SHP77 (cell line): ENCODE measurements around the gene MAMSTR.

Source experiments
- DNase-seq, 2 experiments: peaks; one replicate each; lab custom pipeline; 2025; lab: John Stamatoyannopoulos, UW

Gene MAMSTR

DNA sequence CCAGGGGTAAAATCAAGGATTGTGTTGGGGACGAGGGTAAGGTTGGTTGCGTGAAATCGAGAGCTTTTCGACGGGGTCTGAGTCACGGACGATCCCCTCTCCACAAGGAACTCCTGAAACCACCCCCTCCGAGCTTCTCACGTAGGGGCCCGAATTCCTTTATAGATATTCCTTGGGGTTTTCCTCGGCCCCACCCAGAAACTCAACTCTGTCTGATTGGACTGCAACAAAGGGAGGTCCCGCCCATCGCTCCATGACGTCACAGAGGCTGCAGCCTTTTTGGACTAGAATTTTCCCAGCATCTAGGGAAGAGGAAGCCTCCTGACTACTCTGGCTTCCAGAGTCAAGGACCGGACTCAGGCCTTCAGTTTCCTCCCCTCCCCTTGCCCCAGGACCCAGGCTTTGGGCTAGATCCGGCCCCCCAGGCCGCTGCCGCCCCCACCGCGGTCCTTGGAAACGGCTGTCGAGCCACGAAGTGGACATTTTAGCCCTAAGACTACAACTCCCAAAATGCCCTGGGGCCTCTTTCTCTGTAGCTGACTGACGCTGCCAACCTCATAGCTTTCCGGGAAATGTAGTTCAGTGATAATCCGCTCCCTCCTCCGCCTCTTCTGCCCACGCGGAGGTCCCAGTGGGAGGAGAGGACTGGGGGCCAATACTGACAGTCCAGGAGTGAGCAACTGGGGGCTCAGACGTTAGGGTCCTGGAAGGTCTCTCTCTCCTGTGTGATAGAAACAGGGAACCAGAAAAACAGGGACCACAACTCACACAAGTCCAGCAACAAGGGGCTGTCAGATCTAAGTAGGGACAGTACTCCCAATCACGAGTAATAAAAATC, 27.4 kb upstream of the MAMSTR start, which contains the start of gene IZUMO1:
IZUMO1 (minus strand) TSS at position 172 of the 838 bp plus-strand sequence. CDS start 1,050 bp downstream, outside the sequence.
- DNase-seq, result no peak

DNA sequence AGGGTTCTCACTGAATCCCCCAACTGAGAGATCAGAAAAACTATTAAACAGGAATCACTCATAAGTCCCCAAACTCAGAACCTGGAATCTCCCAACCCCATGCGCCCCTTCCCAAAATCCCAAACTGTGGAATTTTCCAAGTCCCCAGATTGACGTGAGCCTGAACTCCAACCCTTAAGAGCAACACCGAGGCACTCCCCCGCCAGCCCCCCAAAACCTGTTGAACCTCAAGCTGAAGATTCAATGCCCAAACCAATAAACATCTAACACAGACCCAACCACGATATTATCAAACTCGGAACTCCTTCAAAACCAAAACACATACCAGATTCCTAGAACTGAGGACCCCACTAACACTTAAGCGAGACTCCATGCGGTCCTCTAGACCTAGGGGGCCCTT, 26.6 kb upstream of the MAMSTR start:
- no peak for DNase-seq

DNA sequence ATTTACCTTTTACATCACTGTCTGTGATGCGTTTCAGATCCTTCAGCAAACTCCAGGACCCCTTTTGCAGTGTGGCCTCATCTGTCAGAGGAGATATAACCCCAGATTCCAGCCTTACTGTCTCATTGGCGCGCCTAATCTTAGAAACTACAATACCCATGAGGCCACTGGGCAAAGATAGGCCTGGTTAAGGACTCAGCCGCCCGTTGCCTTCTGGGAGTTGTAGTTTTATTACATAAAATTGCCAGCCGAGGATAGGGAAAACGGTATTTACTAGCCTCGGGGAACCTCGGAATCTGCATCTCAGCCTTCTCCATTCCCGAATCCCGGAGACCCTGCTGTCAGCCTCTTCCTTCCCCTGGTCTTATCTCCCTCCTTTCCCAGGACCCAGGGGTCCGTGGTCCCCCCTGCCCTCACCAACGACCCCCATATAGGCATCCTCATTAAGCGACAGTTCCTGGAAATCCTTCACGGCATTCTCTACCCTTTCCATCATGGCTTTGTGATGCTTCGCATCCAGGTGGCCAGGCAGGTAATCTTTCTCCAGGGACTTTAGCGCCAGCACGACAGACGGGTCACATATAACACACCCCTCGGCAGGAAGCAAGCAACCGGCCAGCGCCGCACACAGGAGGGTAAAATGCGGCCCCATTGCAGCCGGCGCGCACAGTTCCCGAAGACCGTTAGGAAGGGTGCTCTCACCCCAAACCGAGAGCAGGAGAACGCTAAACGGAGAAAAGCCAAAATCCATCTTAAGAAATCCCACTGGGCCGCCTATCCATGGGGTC, 25.9 kb upstream of the MAMSTR start:
- DNase-seq, result peak in 1 of 2 experiments; percentile 55

DNA sequence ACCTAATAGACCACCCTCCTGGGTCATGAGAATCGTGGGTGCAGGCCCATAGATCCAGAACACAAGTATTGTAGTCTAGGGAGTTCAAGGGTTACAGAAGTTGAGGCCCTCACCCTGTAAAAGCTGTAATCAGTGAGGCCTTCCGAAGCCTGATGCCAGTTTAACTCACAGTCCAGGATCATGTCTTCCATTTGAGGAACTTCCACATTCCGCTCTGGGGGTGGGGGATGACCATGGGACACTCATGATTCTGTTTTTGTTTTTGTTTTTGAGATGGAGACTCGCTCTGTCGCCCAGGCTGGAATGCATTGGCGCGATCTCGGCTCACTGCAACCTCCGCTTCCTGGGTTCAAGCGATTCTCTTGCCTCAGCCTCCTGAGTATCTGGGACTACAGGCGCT, 22.6 kb upstream of the MAMSTR start:
- no peak for DNase-seq

DNA sequence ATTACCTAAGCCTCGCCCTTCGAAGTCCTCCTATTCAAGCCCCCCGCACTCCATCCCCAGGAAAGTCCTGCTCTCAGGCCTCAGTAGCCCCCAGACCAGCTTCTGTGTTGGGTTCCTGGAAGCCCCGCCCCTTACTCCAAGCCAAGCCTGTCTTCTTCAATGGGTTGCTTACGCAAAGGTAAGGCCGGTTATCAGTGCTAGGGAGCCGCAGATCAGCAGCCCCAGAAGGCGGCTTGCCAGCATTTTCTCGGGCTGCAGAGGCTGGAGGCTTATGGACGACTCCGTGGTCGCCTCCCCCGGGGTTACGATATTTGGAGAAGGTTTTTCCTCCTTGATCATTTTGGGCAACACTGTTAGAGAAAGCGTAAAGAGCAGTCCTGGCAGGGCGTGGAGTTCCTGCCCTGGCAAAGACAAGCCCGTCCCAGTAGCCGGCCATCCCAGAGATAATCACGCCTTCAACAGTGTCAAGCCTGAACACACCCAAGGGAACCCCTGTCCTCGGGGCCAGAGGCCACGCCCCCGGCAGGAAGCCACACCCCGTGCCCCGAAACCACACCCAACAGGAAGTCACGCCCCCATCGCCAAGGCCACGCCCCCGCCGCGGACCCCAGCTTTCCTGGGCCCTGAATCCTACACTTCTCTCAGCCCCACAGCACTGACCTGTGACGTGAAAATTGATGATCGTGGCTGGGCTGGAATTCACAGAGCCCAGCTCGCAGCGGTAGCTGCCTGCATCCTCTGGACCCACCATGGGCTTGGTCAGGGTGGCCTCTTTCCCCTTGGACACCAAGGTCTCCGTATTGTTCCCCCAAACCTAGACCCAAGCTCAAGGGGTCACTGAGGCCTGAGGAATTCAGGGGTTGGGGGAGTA, 21.8 kb upstream of the MAMSTR start:
- DNase-seq, result peak; percentile 40 to 50

DNA sequence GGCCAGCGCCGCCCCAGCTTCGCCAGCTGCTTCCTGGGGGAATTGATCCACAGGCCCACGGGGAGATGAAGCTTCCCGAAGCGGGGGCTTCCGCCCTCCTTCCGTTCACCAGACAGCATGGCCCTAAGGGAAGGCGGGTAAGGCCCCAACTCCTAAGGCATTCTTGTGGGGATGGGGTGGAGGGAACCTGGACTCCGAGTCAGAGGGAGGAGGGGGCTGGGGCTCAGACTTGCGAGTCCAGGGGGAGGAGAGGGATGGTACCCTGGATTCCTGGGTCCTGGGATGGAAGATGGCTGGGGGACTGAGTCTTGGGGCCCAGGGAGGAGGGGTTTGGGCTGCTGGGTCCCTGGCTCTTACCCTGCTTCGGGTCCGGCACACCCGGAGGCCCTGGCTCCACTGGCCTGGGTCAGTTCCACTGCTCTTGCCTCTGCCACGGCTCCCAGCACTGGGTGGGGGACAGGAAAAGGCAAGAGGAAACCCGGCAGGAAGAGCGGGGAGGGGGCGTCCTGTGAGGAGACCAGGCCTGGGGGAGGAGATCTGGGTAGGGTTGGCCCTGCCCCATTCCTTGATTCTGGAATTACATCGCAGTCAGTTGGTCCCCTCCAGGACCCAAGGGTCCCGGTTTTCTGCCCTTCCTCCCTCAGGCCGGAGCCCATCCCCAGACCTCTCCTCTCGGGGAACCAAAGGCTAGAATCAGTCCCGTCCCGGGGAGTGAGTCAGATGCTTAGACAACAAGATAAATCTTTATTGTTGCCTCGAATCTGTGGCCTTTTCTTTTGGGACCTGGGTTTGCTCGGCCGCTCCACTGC, 20.8 kb upstream of the MAMSTR start, which contains the start of gene RASIP1:
RASIP1 (minus strand) TSS at position 447 of the 809 bp plus-strand sequence; CDS start at position 119, 328 bp downstream.
- DNase-seq, result no peak

DNA sequence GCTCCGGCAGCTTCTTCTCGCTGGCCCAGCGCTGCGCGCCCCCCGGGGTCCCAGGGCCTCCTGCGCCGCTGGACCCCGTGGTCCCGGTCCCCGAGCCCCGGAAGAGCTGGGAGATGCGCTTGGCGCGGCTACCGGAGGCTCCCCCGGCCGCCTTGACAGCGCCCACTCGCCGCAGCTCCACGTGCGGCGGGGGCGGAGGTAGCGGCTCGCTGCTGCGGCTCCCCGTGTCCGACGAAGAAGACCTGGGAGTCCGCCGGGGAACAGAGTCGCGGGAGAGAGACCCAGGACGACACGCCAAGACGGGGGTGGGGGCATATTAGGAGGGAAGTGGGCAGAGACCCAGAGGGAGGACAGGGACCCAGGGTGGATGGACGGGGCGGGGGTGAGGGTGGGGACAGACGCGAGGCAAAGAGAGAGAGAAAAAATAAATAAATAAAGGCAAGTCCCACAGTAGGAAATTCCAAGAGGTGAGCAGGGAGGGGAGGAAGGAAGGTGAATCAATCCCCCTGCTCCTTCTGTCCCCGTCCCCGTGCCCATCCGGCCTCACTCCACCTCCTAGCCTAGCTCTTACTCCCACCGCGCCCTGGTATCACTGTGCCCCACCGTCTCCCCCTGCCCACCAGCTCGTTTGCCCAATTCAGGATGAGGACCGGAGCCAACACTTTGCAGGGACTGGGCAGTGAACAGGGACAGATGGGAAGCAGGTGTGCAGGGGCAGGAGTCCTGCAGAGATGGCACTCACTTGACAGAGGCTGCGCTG, 20.1 kb upstream of the MAMSTR start:
- peak in 1 of 2 experiments; percentile 50 for DNase-seq

DNA sequence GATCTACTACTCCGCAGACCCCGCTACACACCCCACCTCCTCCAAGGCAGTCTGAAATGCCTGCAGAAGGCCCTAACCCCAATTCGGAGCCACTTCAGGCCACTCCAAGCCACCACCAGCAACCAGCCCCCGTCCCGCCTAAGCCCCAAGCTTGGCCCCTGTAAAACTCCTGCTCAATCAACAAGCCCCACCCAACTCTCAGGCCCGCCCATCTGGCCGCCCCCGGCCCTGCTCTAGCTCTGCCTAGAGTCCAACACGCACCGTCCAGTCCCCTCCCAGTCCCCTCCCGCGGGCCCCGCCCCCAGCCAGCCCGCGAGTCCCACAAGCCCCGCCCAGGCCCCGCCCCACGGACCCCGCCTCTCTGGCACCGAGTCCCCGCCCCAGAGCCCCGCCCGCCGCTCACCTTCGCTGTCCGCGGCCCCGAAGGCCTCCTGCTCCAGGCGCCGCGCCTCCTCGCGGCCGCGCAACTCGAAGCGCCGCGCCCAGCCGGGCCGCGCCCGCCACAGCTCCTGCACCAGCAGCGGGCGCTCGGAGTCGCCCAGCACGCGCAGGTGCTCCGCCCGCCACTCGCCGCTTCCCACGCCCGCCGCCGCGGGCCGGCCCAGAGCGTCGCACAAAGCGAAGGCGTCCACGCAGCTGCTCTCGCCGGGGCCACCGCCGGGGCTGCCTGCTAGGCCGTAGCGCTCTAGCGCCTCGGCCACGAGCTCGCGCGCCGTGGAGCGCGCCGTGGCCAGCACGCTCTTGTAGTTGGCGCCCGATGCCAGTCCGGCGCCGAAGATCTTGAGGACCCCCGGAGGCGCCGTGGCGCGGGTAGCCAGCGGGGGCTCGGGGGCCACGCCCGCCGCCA, 19.3 kb upstream of the MAMSTR start:
- peak; percentile 85 to 90 for DNase-seq

DNA sequence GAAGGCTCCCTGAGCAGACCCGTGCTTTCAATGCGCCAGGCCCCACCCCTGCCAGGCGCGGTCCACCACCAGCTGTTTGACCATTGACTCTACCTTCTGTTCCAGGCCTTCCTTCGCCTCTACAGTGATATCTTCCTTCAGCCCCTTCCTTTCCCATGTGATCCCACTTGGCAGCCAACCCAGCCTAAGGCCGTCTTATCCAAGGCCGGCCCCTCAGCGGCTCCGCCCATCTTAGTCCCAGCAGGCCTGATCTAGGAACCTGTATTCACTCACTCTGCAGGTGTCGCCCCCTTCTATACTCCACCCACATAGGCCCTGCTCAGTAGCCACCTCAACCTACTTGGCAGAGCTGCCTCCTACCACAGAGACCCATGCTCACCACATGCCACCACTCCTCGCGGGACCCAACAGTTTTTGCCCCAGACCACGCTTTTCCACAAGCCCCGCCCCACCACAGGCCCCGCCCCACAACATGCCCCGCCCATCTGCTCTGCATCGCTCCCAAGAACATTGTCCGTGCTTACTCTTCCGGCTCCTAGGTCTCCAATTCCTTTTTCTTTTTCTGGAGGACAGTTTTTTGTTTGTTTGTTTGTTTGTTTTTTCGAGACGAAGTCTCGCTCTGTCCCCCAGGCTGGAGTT, 18.0 kb upstream of the MAMSTR start:
- DNase-seq, result no peak

DNA sequence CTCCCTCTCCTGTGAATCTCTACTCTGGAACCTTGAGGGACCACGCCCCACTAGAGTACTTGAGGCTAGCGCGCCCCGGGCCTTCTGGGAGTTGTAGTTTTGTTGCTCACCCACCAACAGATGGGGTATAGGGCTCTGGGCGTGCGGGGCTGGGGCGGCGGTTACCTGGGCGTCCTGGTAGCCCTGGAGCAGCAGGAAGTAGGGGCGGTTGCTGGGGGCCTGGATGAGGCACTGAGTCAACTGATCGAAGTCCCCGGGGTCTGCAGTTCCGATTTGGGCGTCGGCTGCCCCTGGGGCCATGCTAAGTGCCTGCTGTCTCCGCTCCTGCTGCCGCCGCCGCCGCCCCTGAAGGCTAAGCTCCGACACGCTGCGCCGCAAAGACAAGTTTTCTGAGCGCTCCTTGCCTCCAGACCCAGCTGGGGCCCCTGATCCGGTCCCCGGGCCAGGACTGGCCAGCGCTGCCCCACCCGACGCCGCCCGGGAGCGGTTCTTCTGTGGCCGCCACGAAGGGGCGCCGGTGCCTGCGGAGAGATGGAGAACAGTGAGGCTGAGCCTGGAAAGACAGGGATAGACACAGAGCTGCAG, 15.6 kb upstream of the MAMSTR start:
- DNase-seq, result no peak

DNA sequence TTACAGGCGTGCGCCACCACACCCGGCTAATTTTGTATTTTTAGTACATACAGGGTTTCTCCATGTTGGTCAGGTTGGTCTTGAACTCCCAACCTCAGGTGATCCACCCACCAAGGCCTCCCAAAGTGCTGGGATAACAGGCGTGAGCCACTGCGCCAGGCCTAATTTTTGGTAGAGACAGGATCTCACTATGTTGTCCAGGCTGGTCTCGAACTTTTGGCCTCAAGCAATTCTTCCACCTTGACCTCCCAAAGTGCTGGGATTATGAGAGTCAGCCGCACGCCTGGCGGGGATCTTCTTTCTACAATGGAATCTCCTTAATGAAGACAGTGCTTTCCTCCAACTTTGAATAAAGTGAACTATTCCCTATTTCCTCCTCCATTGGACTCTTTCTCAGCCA, 15.1 kb upstream of the MAMSTR start:
- DNase-seq, result no peak

DNA sequence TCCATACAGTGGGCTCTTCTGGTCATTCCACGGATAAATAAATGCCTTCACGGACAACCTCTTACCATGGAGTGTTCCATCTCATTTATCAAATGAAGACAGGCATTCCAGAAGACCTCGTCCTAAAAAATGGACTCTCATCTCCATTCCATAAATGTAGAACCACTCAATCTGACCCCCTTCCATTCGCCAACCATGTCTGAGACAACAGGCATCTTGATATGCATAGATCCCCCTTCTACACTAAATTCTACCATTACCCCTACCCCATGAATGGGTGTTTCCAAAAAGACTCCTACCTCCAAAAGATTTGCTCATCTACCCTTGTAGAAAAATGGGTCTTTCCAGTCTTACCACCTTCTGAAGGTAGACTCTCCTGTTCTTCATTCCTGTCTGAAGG, 11.9 kb upstream of the MAMSTR start:
- no peak for DNase-seq

DNA sequence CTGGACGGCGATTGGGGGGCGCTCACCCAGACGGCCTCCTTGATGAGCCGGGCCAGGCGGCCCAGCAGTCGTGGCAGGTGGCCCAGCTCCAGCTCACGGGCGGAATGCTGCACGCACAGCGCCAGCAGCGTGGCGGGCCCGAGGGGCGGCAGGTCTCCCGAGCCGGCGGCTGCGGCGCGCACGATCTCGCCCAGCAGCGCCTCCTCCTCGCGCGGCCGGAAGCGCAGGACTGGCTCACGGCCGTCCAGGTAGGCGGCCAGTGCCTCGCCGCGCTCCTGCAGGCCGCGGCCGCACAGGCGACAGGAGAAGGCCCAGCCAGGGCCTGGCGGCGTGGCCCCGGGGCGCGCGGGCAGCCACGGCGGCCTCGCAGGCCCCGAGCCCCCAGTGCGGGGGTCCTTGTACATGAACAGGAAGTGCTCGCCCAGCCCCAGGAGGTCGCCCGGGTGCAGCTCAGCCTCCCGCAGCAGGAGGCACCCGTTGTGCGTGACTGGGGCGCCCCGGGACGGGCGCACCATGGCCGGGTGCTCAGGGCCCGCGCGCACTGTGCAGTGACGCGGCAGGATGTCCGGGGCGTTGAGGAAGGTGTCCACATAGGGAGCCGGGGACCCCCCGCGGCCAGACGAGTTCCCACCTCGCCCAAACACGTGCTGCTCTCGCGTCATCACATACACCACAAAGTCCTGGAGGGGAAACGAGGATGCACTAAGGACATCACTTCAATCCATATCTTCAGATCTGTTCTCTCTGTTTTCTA, 9.6 kb upstream of the MAMSTR start:
- DNase-seq, result no peak

DNA sequence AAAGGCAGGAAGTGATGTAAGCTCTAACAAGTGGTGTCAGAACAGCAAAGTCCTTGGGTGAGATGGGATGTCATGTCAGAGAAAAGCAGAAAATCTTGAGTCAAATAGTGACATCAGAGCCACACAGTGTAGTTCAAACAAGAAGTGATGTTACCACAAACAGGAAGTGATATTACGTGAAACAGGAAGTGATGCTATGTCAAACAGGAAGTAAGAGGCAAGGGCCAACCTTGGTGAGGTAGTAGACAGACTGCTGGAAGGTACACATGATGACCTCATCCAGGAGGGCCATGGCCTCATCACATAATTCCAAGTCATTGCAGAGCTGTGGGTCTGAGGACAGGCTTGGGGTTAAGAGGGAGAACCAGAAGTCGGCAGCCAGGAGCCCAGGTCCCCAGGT, 7.0 kb upstream of the MAMSTR start:
- no peak for DNase-seq

DNA sequence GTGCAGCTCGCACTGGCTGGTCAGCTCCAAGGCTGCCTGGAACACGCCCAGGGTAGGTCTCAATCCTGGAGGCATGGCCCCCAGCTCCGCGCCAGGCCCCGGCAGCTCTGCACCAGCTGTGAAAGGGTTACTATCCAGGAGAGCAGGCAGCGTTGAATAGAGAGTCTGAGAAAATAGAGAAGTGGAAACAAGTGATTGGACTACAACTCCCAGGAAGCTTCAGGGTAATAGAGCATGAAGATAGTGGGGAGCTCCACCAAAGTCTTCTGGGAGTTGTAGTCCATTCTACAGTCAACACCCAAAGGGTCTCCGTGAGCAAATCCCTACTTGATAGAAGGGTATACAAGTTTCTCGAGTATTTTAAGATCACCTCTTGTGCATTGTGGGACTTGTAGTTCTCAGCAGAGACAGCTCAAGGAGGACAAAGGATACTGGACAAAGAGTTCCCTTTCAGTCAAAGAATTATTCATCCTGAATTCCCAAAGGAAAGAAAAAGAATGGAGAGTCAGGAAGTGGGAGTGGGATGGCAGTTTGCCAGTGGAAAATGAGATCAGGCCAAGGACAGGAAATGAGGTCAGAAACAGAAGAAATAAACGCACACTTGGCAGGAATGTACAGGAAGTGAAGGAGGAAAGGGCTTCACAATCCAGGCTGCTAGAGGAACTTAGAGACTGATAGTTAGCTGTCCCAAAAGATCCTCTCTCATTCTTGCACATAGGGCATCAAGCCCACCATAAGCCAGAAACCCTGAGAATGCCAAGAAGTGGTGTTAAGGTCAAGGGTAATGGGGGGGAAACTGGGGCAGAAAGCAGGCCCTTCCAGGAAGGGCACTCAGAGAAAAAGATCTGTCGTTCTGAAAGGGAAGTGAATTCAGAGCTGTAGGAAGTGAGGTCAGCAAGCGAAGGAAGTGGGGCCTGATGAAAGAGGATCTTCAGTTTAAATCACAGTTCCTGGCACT, 5.5 kb upstream of the MAMSTR start:
- DNase-seq, result peak in 1 of 2 experiments; percentile 46

DNA sequence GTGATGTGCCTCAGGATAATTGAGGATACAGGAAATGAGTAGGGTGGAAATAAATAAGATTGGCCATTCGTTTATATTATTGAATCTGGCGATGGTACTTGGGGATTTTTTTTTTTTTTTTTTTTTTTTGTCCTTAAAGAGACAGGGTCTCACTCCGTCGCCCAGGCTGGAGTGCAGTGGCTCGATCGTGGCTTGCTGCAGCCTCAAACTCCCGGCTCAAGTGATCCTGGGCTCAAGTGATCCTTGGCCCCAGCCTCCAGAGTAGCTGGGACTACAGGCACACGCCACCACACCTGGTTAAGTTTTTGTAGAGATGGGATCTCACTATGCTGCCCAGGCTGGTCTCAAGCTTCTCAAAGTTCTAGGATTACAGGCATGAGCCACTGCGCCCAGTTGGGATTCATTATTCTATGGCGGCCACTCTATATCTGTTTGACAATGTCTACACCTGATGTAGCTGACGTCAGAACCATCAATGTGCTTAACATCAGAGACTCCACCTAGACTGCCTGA, 2.7 kb upstream of the MAMSTR start:
- DNase-seq, result no peak
